ENCODE measurements around the gene MGAT1. TPM values are rescaled to one million over a fixed set of nuclear protein-coding genes. Genes with fewer than 3 reads are reported as not detected.

The MGAT1 gene
- total RNA-seq, 1 donor from 2014 or later, result 129 TPM

Other genes starting within 250 kb of the MGAT1 start
- gene SCGB3A1, start 211.3 kb downstream of the MGAT1 start, total RNA-seq, result 0.44 and 0.60 TPM in 2 replicates
- gene FLT4, start 153.2 kb downstream of the MGAT1 start, total RNA-seq, result 156 and 289 TPM in 2 replicates
- gene OR2Y1, start 62.7 kb downstream of the MGAT1 start, total RNA-seq, result not detected in 2 replicates
- 10.5 and 13.7 TPM in 2 replicates for gene ZFP62, start 58.5 kb upstream of the MGAT1 start, total RNA-seq
- gene BTNL8, start 96.4 kb upstream of the MGAT1 start, total RNA-seq, result under 0.01 and 0.20 TPM in 2 replicates
- not detected in 2 replicates for gene BTNL3, start 186.0 kb upstream of the MGAT1 start, total RNA-seq
- under 0.01 TPM in 2 replicates for gene BTNL9, start 237.5 kb upstream of the MGAT1 start, total RNA-seq